Cortex of kidney (tissue), 1 donor: ENCODE data around the gene RHEX.
"Not testable (repeated sequence)": the region's sequence is repeated elsewhere in the genome, so short reads cannot be mapped to it uniquely, and the experiment has no call there.

Source experiments
- DNase-seq: peaks from one replicate; lab custom pipeline; 2025; lab: John Stamatoyannopoulos, UW

RHEX gene

DNA sequence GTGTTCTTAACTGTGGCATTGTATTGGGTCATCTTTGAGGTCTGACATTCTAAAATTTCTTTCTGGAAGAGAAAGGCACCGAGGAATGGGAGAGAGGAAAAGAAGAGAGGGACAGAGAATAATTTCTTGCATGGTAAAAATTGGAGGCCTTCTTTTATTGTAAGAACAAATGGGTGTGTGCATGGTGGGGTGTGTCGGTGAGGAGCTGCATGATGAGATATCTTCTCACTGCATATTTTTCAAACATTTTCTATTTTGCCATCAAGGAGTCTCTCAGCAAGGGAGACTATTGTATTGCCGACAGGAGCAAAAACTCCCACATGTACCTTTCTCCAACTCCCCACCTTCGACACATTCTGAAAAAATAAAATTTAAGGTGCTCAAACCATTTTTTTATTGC, 22.8 kb upstream of the RHEX start:
- no peak for DNase-seq

DNA sequence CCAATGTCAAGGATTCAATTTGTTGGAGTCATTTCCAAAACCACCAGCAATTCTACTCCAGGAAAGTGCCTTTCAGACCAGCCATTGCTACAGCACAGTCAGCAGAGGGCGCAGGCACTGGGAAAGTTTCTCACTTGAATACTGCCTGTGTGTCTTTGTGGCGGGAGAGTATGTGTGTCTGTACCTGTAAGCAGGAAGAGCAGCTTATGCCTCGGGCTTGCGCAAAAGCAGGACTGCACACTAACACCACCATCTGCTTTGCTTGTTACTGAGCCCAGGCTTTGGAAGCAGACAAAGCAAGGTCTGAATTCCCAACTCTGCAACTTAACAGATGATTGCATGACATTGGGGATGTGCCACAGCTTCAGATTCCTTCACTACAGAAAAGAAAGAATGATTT, 22.3 kb upstream of the RHEX start:
- DNase-seq, result no peak

DNA sequence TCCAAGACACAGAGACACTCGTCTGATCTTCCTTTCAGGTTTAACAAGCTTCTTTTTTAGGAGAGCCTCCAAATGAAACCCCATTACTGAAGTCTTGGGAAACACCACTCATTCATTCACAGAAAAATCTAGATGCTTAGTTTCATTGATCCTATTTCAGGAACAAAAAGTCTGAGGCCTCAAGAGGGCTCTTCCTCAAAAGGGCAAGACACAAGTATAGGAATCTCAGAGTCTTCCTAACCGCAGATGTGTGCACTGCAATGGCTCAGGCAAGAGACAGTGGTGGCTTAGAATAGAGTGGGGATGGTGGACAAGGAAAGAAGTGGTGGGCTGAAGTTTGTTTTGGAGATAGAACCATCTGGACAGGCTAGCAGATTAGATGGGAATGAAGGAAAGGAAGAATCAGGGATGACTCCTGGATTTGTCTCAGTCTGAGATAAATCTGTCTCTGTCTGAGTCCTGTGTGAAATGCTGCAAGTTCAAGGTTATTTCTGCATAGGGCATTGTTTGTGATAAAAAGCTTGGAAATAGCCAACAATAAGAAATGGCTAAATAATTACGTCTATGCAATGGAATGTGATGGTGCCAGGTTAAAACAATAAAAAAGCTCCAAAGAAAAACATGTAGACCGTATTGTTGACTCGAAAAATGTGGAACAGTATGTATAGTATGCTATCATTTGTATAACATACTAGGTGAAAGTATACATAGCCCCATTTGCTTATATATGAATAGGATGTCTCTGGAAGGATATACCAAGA, 20.4 kb upstream of the RHEX start:
- no peak for DNase-seq

DNA sequence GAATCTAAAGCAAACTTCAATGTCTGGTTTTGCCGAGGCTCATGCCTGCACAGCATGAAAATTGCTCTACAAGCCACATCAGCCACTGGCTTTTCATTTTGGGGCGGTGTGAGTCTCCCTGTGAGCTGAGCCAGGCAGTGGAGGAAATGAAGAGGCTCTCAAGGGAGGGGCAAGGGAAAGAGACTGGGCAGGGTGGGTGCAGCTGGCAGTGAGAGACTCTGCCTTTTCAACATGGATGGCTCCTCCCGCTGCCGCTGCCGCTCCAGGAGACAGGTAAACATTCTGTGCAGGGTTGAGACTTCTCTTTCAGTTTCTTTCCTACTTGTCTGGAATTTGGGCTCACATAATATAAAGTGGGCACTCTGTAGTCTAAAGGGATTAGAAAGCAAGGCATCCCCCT, 17.9 kb upstream of the RHEX start:
- no peak for DNase-seq

DNA sequence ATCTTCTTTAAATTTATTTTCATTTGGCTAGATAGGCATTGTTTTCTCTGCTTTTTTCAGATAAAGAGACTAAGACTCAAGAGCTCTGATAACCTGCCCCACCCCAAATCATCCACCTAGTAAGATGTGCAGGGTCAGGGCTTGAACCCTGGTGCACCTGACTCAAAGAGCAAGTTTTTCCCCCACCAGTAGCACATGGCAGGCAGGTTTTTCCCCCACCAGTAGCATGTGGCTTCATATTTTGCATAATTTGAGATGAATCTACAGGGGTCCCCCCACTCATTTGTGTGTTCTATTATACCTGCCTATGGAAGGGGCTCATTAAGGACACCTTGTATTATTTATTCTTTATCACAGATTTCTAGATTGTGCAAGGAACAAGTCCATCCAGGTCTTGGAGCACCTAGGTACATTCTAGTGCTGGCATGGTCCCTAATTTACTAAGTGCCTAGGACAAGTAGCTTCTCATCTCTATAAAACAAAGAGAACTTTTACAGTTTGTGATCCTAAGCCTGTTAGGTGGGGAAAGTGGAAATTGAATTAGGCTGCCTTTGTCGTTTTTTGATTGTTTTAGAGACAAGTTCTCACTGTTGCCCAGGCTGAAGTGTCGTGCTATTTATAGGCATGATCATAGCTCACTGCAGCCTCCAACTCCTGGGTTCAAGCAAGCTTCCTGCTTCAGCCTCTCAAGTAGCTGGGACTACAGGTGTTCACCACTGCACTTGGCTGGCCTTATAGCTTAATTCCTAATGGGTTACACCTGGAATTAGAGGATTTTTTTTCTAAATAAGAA, 16.1 kb upstream of the RHEX start:
- DNase-seq, result no peak

DNA sequence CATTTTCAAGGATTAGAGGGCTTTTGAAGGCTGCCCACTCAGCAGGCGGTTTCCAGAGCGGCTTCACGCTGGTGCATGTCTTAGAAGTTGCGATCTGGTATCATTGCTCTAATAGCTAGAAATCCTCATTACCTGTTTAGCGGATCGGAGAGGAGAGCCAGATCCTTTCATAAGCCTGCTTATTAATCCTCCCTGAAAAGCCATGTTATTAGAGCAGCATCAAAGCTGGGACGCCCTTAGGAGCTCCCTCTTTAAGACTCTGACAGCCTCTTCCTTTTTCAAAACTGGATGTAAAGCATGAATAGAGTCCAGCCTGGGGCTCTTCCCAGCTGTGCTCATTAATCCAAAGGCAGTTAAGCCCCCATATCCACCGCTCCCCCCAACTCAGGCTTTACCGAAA, 15.4 kb upstream of the RHEX start:
- DNase-seq, result no peak

DNA sequence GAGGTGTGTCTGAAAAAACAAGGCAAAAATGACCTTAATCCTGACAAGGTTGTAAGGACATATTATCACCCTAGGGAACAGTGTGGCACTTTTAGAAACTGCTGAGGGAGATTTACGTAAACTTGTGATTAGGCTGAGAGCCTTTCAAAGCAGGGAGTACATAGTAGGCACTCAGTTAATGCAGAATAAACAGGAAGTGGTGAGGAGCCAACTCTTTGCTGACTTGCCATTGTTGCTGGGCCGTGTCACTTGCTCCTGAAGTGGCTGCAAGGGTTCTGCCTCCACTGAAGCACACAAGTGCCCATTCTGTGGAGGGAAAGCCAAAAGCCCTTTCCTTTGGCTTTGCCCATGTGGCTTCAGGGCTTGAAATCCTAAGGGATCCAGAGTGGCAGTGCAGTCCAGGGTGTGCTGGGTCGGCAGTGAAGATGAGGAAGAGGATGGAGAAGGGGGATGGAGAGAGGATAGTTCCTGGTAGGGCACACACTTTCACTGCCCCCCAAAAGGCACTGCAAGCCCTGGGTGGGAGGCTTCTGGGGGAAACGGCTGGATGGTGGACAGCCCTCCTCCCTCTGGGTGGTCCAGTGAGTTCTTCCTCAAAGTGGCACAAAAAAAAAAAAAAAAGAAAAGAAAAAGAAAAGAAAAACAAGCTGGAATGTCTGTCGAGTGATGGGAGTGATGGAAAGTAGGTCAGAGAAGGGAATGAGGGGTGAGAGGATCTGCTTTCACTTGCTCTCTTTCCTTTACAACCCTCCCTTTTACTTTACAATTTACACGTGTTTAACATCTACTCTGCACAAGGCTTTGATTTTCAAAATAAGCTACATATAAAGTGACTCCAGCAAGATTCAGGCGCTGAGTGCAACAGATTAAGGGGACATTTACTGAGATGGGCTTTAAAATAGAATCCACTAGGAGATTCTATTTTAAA, 13.7 kb upstream of the RHEX start:
- no peak for DNase-seq

DNA sequence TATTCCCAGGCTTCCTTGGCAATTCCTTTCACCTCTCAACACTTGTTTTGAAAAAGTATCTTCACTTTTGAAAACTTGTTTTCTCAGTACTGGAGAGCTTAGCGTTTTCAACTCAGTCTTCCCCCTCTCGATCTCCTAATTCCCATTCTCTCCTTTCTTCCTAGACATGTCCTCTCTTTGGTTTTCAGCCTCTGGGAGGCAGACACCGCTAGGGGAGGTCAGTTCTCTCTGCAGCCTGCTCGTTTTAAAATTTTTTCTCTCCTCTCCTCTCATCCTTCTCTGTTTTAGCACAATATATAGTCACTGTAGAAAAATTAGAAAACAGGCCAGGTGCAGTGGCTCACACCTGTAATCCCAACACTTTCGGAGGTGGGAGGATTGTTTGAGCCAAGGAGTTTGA, 12.6 kb upstream of the RHEX start:
- DNase-seq, result no peak

DNA sequence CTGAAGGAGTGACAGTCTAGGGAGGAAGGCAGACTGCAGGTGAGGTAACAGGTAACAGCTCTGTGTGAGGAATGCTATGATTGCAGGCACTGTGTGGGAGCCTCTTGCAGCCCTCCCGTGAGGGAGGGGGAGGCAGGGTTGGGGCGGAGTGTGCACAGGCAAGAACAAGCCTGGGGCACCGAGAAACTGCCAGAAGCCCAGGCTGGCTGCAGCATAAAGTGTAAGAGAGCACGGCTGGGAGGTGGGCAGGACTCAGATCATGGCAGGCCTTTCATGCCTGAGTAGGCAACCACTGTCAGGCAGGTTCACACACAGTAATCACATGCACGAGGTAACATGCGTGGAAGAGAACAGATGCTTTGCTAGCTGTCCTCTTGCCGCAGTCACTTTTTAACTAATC, 11.3 kb upstream of the RHEX start:
- no peak for DNase-seq

DNA sequence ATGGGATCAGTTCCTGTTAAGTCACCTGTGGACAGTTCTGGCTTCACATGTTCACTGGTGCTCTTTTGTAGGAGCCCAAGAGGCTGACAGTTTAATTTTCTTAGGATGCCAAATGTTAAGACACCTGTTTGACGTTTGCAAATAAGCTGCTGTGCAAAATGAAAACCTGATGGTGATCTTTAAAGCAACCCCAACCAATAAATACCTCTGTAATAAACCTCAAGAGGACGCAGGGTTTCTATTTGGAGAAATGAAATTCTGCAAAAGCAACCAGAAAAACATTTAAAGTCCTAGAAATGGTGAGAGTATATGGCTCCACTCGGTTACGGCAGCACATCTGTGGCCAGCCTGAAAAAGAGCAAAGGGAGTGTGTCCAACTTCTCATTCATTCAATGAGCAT, 5.7 kb upstream of the RHEX start:
- DNase-seq, result no peak

DNA sequence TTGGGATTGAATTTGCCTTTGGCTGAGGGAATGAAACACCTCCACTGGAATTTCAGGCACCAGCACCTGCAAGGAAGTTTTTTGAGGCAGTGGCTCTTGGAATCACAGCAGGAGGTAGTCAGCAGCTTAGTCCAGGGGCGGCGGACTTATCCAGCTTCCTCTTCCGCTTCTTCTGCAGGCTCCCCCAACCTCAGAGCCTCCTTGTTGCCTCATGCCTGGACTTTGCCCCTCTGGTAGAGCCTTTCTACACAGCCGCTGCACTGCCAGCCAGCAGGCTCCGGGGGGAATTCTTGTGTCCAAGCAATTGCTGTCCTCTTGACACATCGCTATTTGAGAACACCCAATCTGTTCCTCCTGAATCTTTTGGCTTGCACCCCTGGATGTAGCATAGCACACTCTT, 4.4 kb upstream of the RHEX start:
- DNase-seq, result no peak

DNA sequence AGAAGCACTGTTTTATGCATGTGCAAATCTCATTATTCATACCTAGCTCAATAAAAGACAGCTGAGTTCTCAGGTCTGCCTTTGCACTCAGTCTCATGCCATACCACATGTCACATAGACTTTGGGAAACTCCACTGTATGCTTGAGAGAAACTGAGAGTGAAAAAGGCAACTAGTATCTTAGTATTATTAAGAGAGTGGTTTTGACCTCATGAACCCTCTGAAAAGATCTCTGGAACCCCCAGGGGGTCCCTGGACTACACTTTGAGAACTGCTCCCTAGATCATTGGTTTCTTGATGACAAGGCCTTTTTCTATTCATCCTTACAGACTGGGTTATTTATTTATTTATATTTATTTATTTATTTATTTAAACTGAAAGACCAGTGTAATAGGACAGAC, 3.7 kb upstream of the RHEX start:
- DNase-seq, result no peak

DNA sequence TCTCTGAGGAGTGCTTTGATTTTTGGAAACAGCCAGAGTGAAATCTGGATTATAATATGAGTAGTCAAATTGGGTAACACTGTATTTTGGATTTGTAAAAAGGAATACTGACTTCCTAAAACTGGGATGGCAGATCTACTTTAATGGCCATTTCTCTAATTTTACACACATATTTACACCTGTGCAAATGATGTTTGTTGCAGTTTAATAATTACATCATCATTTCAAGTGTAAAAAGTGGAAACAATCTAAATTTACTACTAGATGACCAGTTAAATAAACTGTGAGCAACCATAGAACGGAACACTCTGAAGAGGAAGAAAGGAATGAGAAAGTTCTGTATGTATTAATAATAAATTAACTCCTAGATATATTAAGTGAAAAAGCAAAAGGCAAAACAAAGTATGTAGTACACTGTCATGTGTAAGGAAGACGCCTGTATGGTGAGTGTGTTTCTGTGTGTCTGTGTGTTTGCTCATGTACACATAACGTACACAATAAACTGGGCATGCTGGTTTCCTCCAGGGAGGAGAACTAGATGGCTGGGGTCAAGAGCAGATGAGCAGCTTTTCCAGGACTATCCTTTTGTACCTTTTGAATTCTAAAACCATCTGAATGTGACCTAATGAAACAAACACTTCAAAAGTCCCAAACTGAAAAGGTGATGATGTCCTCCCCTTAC, 2.9 kb upstream of the RHEX start:
- DNase-seq, result no peak

DNA sequence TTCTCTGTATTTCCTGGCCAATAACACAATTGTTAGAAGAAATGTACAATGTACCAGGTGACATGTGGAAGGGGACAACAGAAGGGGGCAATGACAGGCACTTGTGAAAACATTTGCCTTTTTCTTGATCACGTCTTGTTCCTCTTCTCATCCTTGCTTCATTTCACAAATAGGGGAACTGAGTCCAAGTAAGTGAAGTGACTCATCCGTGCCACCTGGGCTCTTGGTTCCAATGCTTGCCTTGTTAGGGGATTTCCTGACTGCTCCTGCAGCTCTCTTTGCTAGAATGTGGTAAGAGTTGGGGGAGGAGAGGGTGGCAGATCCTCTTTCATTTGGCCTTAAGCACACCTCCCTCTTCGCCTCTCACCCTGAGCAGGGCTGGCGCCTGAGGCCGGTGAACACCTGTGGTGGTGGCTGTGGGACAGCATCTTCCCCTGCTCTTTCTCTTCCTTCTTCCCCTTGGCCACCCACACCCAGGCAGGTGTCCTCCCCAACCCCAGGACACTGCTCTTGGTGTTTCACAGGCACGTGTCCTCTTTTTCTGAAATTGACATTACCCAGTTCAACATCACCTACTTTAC, 2.2 kb upstream of the RHEX start:
- no peak for DNase-seq

DNA sequence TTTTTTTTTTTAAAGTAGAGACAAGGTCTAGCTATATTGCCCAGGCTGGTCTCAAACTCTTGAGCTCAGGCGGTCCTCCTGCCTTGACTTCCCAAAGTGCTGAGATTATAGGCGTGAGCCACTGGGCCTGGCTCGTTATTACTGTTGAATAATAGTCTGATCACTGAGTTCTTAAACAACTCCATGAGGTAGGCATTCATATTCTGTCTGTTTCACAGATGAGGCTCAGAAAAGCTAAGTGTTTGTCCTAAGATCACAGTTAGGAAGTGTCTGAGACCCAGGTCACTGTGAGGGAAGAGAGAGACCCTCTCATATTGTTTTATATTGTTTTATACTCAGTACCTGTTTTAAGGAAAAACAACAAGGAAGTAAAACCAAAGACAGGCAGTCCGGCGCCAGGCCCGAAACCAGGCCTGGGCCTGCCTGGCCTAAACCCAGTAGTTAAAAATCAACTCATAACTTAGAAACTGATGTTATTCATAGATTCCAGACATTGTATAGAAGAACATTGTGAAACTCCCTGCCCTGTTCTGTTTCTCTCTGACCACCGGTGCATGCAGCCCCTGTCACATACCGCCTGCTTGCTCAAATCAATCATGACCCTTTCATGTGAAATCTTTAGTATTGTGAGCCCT, 625 bp upstream of the RHEX start:
- DNase-seq, result not testable (repeated sequence)

DNA sequence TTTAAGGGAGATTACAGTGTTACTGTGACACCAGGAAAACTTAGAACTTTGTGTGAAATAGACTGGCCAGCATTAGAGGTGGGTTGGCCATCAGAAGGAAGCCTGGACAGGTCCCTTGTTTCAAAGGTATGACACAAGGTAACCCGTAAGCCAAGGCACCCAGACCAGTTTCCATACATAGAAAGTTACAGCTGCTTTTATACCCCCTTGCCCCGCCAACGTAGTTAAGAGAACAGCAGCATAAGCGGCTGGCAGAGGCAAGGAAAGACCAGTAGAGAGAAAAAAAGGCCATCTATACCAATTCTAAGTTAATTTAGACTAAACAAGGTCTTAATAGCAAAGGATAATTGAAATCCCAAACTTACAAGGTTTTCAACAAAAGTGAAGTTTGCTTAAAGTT, 643 bp downstream of the RHEX start:
- DNase-seq, result not testable (repeated sequence)

DNA sequence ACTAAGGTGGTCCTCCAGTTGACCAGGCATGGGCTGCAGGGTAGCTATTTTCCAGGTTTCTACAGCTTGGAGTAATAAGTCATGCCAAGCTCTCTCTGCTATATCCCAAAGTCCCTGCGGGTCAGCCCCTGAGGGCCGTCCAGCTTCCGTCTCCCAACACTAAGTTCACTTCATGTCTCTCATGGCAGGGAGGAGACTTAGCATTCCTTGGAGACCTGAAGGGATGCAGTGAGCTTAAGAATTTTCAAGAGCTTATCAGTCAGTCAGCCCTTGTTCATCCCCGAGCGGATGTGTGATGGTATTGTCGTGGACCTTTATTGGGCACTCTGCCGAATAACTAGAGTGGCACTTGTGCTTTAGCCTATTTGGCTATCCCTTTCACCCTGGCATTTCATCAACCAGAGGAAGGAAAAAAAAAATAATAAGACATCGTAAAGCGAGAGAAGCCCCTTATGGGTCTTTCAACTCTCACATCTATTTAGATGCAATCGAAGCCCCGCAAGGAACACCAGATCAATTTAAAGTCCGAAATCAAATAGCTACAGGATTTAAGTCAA, 2.2 kb downstream of the RHEX start:
- not testable (repeated sequence) for DNase-seq

DNA sequence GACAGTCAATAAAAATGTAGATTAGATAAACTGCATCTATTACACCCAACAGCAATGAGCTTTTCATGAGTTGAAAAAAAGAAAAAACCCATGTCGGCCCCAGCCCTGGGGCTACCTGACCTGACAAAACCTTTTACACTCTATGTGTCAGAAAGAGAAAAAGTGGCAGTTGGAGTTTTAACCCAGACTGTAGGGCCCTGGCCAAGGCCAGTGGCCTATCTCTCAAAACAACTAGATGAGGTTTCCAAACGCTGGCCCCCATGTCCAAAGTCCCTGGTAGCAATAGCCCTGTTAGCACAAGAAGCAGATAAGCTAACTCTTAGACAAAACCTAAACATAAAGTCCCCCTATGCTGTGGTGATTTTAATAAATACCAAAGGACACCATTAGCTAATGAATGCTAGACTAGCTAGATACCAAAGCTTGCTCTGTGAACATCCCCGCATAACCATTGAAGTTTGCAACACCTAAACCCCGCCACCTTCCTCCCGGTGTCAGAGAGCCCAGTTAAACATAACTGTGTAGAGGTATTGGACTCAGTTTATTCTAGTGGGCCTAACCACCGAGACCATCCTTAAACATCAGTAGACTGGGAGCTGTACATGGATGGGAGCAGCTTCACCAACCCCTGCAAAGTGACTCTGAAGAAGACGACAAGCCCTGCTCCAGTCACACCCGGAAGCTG, 2.8 kb downstream of the RHEX start:
- DNase-seq, result not testable (repeated sequence)

DNA sequence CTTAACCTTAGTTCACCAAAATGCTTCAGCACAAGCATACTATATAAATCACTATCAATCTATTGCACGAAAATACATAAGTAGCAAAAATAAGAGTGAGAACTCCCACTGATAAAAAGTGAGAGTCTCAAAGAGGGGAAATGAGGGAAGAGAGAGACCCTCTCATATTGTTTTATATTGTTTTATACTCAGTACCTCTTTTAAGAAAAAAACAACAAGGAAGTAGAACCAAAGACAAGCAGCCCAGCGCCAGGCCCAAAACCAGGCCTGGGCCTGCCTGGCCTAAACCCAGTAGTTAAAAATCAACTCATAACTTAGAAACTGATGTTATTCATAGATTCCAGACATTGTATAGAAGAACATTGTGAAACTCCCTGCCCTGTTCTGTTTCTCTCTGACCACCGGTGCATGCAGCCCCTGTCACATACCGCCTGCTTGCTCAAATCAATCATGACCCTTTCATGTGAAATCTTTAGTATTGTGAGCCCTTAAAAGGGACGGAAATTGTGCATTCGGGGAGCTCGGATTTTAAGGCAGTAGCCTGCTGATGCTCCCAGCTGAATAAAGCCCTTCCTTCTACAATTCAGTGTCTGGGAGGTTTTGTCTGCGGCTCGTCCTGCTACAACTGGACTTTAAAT, 5.4 kb downstream of the RHEX start:
- DNase-seq, result not testable (repeated sequence)

DNA sequence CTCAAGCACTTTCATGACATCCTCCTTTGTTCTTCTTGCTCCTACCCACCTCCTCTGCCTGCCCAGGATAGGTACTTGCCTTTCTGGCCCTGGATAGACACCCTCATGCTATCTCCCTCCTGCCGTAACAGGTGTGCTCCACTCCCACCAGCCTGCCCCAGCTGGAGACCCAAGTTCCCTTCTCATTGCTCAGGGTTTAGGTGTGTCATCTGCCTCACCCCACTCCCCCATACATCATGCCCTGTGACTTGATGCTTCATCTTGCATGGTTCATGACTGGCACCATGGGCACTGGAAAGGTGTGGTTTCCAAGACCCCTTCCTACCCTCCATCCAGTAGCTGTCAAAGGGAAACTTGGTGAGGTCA, 5.9 kb downstream of the RHEX start:
- no peak for DNase-seq
